ENCODE measurements around the gene RSPRY1.
A peak's percentile ranks its signal among the peaks of the same experiment; 100 is the strongest.
"Not testable (repeated sequence)": the region's sequence is repeated elsewhere in the genome, so short reads cannot be mapped to it uniquely, and the experiment has no call there.

Gene RSPRY1

DNA sequence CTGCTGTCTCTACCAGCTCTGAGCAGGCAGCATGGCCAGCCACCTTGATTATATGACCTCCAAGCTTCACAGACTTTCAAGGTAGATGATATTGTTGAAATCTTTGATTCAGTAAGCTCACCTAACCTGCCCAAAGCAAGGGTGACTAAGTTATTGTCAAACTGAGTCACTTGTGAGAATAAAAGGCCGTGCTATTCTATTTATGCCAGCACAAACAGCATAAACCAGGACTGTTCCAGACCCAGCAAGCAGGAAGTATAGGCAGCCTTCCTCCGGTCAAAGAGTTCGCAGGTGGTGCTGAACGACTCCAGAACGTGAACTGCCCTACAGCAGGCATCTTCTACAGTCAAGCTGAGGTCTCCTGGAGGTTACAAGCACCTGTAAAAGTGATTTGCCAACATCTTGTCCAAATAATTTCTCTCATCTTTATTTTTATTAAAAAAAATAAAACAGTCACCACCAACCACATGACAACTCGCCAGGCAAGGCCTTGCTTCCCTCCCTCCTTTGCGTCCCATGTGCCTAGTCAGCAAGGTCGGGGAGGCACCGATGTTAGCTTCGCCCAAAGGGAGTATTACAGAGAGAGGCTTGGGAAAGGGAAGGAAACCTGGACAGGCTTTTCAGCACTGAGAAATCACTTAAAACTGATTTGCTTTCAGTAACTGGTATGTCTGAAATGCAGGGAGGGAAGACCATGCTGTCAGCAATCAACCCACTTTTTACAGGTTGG, 69.7 kb downstream of the RSPRY1 start:
- DNase-seq (ENCODE audit: low read depth): no peak

DNA sequence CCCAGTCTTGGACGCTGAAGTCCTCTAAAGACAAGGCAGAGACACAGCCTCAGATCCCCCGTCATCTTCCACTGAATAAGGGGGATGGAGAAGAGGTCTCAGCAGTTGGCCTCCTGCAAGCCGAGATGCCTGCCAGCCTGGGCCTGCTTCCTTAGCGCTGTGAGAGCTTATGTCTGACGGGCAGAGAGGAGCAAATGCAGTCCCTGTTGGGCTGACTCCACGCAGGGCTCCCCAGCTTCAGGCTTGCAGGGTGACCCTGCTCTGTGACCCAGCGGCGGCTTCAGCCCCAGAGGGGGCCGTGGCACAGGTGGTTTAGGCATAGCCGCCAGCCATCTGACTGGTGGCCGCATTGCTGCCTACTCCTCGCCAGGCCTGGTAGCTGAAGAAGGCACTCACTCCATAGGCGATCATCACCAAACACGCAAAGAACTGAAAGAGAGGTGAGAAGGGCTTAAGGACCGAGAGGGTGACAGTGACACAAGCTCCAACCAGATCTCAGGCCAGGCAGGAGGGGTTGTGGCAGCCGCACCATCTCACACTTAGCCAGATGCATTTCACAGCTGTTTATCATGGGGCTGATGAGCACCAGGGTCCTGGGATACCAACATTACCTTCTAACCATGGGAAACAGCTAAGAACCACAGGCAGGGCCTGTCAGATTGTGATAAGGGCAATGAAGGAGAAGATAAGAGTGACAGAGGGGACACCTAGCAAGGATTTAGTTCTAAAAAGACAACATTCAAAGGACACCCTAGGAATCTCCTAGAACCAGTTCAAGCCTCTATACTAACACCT, 70.7 kb downstream of the RSPRY1 start:
- no peak for DNase-seq (ENCODE audit: low read depth)

DNA sequence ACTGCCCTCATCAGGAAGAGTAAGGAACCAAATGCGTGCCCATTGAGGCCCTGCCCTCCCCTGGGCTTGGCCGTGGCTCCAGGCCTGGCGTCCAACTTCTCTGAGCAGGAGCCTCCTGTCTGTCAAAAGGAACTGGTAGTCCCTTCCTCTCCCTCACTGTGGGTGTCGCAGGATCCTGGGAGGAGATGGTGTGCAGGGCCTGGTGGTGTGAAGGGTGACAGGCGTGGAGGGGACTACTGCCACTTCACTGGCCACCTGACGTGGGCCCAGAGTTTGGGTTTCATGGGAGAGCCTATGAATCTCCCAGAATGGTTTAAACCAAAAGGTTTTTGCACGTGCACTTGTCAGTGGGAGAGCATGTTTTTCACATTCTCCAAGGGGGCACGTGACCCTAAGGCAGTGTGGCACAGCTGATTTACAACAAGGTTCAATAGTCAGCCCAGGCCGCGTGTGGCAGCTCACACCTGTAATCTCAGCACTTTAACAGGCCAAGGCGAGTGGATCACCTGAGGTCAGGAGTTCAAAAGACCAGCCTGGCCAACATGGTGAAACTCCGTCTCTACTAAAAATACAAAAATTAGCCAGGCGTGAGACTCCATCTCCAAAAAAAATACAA, 71.4 kb downstream of the RSPRY1 start:
- DNase-seq (ENCODE audit: low read depth): no peak

DNA sequence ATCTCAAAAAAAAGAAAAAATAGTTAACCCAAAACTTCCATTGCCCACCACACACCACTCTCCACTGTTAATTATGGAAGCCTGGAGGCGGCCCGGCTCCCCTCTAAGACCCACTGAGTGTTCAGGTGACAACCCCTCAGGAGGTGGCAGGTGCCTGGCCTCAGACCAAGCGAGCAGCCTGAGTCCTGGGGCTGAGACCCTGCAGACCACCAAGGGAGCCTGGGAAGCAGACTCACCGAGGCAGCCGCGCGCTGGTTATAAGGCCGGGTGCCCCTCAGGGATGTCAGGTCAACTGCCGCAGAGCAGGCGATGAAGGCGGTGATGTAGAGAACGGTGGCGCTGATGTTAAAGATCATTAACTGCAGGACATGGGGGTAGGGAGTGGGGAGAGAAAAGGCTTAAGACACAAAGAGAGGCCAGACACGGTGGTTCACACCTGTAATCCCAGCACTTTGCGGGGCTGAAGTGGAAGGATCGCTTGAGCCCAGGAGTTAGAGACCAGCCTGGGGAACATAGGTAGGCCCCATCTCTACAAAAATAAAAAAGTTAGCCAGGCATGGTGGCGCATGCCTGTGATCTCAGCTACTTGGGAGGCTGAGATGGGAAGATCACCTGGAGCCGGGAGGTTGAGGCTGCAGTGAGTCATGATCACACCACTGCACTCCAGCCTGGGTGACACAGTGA, 72.2 kb downstream of the RSPRY1 start:
- DNase-seq (ENCODE audit: low read depth): no peak

DNA sequence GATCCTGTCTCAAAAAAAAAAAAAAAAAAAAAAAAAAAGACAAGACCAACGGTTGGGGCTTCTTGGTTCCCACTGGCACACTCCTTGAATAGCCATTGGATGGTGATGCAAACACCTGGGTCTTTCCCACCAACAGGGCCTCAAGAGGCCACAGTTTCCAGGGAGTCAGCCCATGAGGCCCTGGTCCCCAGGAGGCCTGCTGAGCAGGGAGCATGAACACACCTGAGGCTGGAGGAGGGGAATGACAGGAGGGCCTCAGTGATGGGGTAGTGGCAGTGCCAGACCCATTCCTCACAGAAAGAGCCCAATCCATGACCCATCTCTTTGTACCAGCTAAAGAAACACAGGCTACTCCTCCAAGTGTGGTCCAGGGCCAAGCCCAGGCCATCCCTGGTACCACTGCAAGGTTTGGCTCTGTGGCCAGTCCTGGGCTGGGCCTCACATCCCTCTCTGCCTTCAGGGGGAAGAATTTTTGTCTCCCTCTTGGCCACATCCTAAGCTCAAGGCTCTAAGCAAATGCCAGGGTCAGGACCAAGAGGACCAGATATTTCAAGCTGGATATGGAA, 72.9 kb downstream of the RSPRY1 start:
- no peak for DNase-seq (ENCODE audit: low read depth)

DNA sequence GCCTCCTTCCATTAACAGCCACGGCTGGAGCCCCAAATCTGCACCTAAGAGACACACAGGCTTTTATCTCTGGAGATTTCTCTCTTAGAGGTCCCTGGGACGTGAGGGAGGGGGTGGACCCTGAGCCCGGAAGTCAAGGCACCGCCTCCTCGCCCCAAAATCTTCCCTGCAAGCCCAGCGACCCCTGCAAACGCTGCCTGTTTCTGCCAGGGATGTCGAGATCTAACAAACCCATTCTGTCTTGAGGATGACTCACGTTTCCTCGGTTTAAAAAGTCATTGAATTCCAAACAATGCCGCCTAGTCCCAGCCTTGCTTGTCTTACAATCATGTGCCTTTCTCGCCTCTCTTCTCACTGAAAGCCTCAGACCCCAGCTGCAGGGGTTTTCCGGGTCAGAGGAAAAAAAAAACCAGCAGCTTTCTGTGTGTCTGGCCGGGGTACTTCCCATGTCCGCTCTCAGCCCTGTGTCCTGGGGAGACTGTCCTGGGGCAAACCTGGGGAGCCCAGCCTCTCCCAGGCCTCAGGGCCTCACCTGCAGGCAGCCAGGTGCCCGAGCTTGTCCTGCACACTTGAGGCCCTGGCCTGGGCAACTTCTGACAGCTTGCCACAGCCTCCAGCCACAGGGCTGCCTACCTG, 74.3 kb downstream of the RSPRY1 start:
- no peak for DNase-seq (ENCODE audit: low read depth)

DNA sequence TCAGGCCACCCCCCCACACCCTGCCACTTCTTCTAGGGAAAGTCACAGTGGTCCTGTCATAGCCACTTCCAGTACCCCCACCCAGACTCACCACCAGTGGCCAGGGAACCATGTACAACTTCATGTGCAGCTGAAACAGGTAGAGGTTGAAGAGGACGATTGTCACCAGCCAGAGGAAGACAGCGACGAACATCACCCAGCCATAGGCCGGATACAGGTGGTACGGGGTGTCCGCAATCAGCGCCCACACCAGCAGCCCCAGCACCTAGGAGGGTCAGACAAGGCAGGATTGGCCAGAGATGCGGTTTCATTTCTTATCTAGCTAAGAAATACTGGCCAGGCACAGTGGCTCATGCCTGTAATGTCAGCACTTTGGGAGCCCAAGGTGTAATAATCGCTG, 75.7 kb downstream of the RSPRY1 start:
- DNase-seq (ENCODE audit: low read depth): no peak

DNA sequence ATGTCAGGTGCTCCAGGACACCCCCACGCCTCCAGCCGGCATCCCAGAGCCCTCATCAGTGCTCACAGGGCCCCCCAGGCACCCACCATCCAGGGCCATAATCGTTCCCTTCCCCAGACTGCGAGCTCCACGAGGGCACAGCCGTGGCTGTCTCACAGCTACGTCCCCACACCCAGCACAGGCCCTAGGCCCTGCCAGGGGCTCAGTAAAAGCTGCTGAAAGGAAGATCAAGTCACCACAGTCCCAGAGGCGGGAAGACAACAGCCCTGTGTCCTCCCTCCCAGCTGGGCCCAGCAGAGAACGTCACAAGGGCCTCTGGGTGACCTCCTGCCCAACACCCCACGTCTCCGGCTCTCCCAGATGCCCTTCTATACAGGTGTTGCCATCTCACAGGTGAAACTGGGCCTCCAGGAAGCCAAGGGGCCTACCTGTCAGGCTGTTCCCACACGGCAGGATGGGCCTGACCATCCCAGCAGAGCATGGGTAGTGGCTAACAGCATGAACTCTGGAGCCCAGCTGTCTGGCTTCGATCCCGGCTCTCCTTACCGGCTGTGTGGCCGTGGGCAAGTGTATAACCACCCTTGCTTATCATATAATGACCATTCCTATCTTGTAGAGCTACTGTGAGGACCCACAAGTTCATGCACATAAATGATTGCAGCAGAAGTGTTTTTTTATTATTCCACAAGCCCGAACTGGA, 76.9 kb downstream of the RSPRY1 start:
- no peak for DNase-seq (ENCODE audit: low read depth)

DNA sequence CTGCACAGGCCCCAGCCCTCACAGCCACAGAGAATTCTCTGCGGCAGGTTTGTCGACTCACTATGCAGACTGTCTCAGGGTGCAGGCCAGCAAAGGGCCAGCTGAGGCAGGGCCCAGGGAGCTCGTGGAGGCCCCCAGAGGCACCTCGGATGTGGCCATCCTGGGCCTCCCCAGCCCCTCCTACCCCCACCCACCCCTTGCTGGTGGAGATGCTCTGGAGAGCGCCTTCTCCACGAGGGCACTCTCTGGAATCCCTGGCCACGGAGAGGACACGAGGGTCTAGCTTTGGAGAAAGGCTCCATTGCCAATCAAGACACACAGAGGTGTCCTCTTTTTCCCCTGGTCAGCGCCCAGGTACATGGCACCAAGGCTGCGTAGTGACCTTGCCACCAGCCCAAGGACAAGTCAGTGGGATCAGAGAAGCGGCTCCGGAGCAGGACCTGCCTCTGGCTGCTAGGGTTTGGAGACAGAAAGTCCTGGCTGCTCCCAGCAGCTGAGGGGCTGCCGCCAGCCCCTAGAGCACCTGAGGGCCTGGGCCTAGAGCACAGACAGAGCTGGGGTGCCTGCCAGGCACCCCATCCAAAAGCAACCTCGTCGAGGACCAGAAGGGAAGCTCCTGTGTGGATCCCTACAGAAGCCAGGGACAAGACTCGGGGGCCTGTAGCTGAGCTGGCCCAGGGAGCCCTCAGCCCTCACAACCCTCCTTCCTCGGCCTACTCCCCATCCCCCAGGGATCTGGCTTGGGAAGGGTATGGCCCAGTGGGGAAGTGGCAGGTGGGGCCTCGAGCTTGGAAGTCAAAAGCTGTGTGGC, 77.6 kb downstream of the RSPRY1 start:
- DNase-seq (ENCODE audit: low read depth): no peak

DNA sequence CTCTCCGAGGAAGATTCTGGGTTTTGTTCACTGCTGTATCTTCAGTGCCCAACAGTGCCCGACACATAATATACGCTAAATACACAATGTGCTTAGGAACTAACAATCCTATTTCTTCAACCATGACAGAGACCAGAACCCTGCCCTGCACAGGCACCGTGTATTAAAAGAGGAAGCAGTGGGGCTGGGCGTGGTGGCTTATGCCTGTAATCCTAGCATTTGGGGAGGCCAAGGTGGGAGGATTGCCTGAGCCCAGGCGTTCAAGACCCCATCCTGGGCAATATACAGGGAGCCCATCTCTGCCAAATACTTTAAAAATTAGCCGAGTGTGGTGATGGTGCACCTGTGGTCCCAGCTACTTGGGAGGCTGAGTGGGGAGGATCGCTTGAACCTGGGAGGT, 78.3 kb downstream of the RSPRY1 start:
- DNase-seq (ENCODE audit: low read depth): no peak

DNA sequence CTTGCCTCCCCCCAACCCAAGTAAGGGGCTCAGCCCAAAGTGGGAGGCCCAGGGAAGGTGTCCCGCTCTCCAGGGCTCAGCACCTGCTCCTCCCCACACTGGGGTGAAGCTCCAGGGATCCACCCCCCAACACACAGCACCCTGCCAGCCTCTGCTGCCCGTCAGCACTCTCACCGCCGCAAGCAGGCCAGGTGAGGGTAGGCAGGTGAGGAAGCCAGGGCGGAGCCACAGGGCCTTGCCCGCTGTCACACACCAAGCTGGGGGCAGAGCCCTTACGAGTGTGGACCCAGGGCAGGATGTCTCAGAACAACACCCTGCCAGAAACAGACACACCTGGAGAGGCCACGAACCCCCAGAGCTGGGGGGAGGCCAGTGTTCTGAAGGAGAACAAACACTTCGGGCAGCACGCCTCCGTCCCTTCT, 78.8 kb downstream of the RSPRY1 start:
- no peak for DNase-seq (ENCODE audit: low read depth)

DNA sequence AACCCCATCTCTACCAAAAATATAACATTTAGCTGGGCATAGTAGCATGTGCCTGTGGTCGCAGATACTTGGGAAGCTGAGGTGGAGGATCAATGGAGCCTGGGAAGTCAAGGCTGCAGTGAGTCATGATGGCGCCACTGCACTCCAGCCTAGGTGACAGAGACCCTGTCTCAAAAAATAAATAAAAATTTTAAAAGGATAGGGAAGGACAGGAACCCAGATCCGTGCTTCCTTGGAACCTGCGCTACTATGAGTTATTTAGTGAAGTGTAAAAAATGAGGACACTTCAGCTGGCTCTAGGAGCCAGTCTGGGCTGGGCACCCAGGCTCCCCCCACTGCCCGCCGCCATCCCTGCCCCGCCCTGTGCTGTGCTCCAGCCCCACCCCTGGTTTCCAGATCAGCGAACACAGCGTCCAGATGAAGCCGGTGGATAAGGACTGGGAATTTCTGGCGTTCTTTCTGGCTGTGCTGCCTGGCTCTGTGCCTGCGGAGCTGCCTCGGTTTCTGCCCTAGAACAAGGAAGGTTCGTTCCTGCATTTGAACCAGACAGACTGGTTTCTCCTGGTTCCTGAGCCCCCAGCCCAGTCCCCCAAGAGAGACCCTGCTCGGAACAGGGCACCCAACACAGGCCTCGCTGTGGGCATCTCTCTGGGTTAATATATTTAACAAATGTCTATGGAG, 79.9 kb downstream of the RSPRY1 start:
- DNase-seq (ENCODE audit: low read depth): no peak

DNA sequence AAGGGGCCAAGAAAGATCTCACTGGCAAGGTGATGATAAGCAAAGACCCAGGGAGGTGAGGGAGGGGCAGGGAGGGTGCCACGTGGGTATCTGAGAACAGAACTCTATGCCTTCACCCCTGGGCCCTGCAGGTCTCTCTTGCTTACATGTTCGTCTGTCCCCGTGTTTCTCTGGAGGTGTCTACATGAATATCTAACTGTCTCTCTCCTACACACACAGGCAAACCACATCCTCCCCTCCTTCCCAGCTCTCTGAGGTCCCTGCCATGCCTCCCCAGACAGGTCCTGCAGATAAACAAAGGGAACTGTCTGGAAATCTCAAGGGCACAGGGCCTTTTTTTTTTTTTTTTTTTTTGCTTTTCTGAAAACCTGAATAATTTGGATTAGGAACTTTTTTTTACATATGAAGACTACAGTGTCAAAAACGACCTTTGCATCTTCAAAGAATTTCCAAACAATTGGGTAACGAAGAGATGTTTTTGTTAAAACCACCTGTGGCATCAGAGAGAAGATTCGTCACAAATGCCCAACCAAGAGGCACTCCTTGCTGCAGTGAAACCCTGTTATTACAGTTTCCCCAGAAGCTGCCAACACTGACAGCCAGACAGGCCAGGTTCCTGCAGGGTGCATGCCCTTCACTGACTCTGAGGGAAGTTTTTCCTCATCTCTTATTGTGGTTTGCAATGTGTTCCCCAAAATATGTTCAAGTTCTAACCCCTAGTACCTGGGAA, 80.6 kb downstream of the RSPRY1 start:
- peak; percentile 21 for DNase-seq (ENCODE audit: low read depth)

DNA sequence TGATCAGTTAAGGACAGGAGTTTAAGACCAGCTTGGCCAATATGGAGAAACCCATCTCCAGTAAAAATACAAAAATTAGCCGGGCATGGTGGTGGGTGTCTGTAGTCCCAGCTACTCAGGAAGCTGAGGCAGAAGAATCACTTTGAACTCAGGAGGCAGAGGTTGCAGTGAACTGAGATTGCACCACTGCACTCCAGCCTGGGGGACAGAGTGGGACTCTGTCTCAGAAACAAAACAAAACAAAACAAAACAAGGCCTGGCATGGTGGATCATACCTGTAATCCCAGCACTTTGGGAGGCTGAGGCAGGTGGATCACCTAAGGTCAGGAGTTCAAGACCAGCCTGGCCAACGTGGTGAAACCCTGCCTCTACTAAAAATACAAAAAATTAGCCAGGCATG, 81.2 kb downstream of the RSPRY1 start:
- not testable (repeated sequence) for DNase-seq (ENCODE audit: low read depth)

DNA sequence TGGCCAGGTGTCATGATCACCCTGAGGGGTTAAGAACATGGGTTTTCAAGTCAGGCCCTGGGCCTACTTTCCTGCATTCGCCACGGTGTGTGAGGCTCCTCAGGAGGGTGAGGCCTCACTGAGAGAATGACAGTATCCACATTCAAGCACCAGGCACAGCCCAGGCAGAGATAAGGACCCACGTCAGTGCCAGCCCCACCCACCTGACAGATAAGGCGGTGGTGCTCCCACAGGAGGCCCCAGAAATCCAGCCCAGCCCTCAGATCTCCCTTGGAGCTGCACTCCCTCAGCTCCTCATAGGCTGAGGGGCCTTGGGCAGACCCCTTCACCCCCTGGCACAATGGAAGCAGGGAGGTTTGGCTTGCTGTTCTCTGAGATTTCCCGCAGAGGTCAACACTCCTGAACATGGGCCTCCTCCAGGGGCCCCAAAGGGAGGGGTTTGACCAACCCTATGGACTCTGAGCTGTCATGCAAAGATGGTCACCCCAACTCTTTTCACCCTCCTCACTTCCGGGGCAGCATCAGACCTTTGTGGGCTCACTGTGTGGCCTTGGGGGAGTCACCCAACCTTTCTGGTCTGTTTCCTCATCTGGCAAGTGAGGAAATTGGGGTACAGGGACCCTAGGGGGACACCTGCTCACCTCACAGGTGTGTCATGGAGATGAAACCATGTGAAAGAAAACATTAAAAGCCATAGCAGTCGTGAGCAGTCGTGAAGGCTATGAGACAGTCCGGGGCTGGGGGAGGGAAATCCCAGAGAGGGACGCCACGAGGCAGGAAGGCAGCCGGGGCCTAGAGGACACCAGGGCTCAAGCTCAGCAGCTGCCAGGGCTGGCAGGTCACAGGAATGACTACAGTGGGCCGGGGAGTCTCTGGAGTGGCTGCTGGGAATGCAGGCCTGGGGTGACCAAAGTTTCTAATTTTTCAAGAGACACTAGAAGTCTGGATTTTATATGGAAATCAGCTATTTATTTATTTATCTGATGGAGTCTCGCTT, 83.0 kb downstream of the RSPRY1 start:
- DNase-seq (ENCODE audit: low read depth): no peak

DNA sequence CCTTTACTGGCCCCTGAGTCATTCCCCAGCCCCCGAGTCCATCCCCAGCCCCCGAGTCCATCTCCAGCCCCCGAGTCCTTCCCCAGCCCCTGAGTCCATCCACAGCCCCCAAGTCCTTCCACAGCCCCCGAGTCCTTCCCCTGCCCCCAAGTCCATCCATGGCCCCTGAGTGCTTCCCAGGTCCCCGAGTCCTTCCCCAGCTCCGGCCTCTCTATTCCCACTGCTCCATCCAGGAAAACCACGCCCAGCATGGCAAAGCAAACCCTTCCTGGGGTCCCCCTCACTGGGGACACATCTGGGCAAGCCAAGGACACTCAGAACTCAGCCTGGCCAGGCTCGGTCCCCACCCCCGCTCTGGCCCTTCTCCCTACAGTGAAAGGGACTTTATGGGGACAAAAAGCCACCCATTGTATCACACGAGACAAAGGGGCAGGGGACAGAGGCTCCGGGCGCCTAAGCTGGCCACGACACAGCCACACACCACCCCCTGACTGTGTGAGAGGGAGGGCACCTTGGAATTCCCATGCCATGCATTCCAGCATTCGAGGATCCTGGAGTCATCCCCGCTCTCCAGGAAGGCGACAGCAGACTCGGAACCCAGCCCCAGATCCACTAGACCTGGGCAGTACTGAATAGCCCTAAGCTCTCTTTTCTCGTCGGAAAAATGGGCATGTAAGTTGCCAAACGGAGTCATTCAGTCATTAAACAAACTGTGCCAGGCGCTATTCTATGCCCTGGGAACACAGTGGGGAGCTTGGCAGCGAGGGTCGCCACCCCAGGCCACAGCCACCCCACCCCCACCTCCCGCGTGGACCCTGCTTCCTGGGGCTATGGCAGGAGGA, 84.3 kb downstream of the RSPRY1 start:
- DNase-seq (ENCODE audit: low read depth): no peak

DNA sequence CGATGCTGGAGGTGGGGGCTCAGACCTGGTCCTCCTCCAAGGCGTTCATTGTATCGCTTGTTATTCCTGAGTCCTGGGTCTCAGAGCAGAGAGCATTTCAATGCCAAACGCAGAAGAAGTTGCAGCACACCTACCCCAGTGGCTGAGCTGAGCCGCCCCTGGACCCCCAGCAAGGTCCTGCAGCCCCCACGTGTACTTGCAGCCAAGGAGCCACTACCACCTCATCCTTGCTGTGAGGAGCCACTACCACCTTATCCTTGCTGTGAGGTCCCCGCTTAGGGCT, 84.9 kb downstream of the RSPRY1 start:
- DNase-seq (ENCODE audit: low read depth): no peak

All from T follicular helper cell (primary cell).